Spleen (tissue), 7 donors: Measurements from ENCODE around the gene SPG11.

Experiments used
- CTCF ChIP-seq, 11 experiments: fragments of 200-600 bp in 7 of 11; fragments of 450-650 bp in 4 of 11; sonication (generic) in 4 of 11; IDR thresholded peaks in 8 of 11; conservative IDR thresholded peaks in 3 of 11; 1 replicate in 7 of 11; 2 replicates in 4 of 11; pipeline versions ENCODE4 v1.4.0 to v1.8.0; 2016 to 2021; ENCODE audit warnings: antibody characterized with exemption in 11 of 11, inconsistent platforms in 4 of 11, mild to moderate bottlenecking in 1 of 11
- POLR2AphosphoS5 ChIP-seq, 3 donors: sonication (generic); formaldehyde crosslinking; IDR thresholded peaks; one replicate each; pipeline ENCODE4 v1.5.1; 2017; ENCODE audit warnings: antibody characterized with exemption in 3 of 3
- donor health status: DM: no; HTN: no; CAD: no; lungs with moderate emphysema.
- donor health status: DM: no; HTN: no; CAD: no.
- donor health status: DM: no; HTN: no; CAD: no.

GRCh38 chr15:44593042-44593736 lies 70.3 kb downstream of the SPG11 start:
- peak in 9 of 11 experiments; percentile 34 to 71 (median 50) for TF ChIP-seq CTCF (IDR thresholded peaks at IDR 0.05 in 8 of 11, conservative IDR thresholded peaks at IDR 0.05 in 3 of 11)
- no peak for TF ChIP-seq POLR2AphosphoS5 (IDR thresholded peaks at IDR 0.05)
